H1 (cell line): ENCODE results near the gene KCTD20. TPM values are rescaled to one million over a fixed set of nuclear protein-coding genes. Genes with fewer than 3 reads are reported as not detected.

ENCODE experiments used
- ATF3 ChIP-seq: IDR thresholded peaks from 2 replicates; pipeline ENCODE4 v1.6.1; 2011; ENCODE audit warnings: low read depth, mild to moderate bottlenecking, low read length; ENCODE audit not compliant: insufficient read depth
- CBX5 ChIP-seq: fragments of 300-800, 300-1000 bp; sonication (generic); IDR thresholded peaks from 2 replicates; pipeline ENCODE4 v1.7.1; 2016; ENCODE audit warnings: antibody characterized with exemption, low read length, low read depth
- CHD7 ChIP-seq: fragments of 300-600 bp; sonication (generic); IDR thresholded peaks from 2 replicates; pipeline ENCODE4 v1.7.1; 2012; ENCODE audit warnings: low read length, moderate library complexity, mild to moderate bottlenecking, inconsistent platforms; ENCODE audit not compliant: insufficient replicate concordance
- JUND ChIP-seq: IDR thresholded peaks from 2 replicates; pipeline ENCODE4 v1.6.1; 2011; ENCODE audit warnings: mild to moderate bottlenecking, improper control_type of control experiment, low read length
- POLR2A ChIP-seq, 2 experiments: IDR thresholded peaks; 1 replicate in 1 of 2; 2 replicates in 1 of 2; pipeline ENCODE4 v1.6.1; 2011; ENCODE audit warnings: low read depth in 2 of 2, low read length in 2 of 2, mild to moderate bottlenecking in 2 of 2; ENCODE audit errors: control extremely low read depth in 1 of 2
- polyA plus RNA-seq, 7 experiments: library from polyadenylated mRNA; depleted of rRNA in 3 of 7; stranded (reverse) in 5 of 7; unstranded in 2 of 7; fragments of >200 nt in 5 of 7; fragments of 200-250 nt in 2 of 7; gene quantifications; 1 replicate in 5 of 7; 2 replicates in 1 of 7; 4 replicates in 1 of 7; pipeline versions ENCODE4 v1.2.1 to v1.2.3, GENCODE V29; 2011 to 2013; ENCODE audit warnings: missing spikeins in 2 of 7, mixed read lengths in 2 of 7
- total RNA-seq: library from RNA; stranded (reverse); fragmentation: NEBNext Ultra II Directional; extraction: Animal tissue kit (Norgen Biotek cat#: 25700); gene quantifications from 2 replicates; pipeline ENCODE4 v1.2.1, GENCODE V29; 2021
- TF ChIP-seq, protein P1 (sequence below): IDR thresholded peaks from 2 replicates; pipeline ENCODE4 v1.6.1; 2012; ENCODE audit warnings: low read length, inconsistent platforms
- TF ChIP-seq, protein P2 (sequence below), 3 experiments: IDR thresholded peaks; 1 replicate in 2 of 3; 2 replicates in 1 of 3; pipeline versions ENCODE4 v1.5.1 to v1.6.1; 2011; ENCODE audit warnings: low read length in 3 of 3, mild to moderate bottlenecking in 3 of 3, inconsistent platforms in 2 of 3, low read depth in 1 of 3, moderate library complexity in 1 of 3; ENCODE audit not compliant: insufficient read depth in 1 of 3; ENCODE audit errors: control extremely low read depth in 1 of 3

Gene KCTD20
- total and polyA plus RNA-seq, 2 of the 8 experiments (the other 6 are each of a cell fraction or from before 2014, with no cell fraction given) = 10.1 to 26.2 TPM

DNA sequence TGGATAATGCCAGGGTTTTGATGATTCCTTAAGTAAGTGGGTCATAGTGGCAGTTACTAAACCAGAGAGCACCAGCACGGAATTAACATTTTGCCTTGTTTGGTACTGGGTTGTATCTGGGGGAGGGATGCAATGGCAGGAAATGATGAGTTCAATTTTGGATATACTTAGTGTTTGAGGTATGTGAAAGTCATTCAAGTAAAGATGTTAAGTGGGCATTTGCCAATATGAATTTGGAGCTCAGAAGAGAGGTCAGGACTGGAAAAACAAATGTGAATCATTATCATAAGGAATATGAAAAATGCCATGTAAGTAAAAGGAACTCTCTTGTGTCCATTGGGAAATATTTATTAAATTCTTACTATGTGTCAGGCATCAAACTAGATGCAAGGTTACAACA is 6.3 kb upstream of the KCTD20 start (continued):
- TF ChIP-seq CHD7 (no peak), CBX5 (no peak), ATF3 (no peak), JUND (no peak), POLR2A (IDR thresholded peaks at IDR 0.05; ENCODE audit: control extremely low read depth in 1 of 2, low read depth in 2 of 2, low read length in 2 of 2) (no peak)
- TF ChIP-seq, protein P1, sequence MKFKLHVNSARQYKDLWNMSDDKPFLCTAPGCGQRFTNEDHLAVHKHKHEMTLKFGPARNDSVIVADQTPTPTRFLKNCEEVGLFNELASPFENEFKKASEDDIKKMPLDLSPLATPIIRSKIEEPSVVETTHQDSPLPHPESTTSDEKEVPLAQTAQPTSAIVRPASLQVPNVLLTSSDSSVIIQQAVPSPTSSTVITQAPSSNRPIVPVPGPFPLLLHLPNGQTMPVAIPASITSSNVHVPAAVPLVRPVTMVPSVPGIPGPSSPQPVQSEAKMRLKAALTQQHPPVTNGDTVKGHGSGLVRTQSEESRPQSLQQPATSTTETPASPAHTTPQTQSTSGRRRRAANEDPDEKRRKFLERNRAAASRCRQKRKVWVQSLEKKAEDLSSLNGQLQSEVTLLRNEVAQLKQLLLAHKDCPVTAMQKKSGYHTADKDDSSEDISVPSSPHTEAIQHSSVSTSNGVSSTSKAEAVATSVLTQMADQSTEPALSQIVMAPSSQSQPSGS = no peak
- TF ChIP-seq, protein P2, sequence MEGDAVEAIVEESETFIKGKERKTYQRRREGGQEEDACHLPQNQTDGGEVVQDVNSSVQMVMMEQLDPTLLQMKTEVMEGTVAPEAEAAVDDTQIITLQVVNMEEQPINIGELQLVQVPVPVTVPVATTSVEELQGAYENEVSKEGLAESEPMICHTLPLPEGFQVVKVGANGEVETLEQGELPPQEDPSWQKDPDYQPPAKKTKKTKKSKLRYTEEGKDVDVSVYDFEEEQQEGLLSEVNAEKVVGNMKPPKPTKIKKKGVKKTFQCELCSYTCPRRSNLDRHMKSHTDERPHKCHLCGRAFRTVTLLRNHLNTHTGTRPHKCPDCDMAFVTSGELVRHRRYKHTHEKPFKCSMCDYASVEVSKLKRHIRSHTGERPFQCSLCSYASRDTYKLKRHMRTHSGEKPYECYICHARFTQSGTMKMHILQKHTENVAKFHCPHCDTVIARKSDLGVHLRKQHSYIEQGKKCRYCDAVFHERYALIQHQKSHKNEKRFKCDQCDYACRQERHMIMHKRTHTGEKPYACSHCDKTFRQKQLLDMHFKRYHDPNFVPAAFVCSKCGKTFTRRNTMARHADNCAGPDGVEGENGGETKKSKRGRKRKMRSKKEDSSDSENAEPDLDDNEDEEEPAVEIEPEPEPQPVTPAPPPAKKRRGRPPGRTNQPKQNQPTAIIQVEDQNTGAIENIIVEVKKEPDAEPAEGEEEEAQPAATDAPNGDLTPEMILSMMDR (IDR thresholded peaks at IDR 0.05; ENCODE audit: control extremely low read depth in 1 of 3, insufficient read depth in 1 of 3, low read depth in 1 of 3, low read length in 3 of 3) = no peak
